HG02885 (cell line): Measurements from ENCODE around the gene USH2A.

Experiments used
- ATAC-seq: cut with Tn5 transposase; IDR thresholded peaks from one replicate; pipeline ENCODE4 v1.9.1; 2021; ENCODE audit warnings: mild to moderate bottlenecking; ENCODE audit not compliant: unreplicated experiment, poor library complexity

Gene USH2A, protein sequence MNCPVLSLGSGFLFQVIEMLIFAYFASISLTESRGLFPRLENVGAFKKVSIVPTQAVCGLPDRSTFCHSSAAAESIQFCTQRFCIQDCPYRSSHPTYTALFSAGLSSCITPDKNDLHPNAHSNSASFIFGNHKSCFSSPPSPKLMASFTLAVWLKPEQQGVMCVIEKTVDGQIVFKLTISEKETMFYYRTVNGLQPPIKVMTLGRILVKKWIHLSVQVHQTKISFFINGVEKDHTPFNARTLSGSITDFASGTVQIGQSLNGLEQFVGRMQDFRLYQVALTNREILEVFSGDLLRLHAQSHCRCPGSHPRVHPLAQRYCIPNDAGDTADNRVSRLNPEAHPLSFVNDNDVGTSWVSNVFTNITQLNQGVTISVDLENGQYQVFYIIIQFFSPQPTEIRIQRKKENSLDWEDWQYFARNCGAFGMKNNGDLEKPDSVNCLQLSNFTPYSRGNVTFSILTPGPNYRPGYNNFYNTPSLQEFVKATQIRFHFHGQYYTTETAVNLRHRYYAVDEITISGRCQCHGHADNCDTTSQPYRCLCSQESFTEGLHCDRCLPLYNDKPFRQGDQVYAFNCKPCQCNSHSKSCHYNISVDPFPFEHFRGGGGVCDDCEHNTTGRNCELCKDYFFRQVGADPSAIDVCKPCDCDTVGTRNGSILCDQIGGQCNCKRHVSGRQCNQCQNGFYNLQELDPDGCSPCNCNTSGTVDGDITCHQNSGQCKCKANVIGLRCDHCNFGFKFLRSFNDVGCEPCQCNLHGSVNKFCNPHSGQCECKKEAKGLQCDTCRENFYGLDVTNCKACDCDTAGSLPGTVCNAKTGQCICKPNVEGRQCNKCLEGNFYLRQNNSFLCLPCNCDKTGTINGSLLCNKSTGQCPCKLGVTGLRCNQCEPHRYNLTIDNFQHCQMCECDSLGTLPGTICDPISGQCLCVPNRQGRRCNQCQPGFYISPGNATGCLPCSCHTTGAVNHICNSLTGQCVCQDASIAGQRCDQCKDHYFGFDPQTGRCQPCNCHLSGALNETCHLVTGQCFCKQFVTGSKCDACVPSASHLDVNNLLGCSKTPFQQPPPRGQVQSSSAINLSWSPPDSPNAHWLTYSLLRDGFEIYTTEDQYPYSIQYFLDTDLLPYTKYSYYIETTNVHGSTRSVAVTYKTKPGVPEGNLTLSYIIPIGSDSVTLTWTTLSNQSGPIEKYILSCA (N-terminal part only)

DNA sequence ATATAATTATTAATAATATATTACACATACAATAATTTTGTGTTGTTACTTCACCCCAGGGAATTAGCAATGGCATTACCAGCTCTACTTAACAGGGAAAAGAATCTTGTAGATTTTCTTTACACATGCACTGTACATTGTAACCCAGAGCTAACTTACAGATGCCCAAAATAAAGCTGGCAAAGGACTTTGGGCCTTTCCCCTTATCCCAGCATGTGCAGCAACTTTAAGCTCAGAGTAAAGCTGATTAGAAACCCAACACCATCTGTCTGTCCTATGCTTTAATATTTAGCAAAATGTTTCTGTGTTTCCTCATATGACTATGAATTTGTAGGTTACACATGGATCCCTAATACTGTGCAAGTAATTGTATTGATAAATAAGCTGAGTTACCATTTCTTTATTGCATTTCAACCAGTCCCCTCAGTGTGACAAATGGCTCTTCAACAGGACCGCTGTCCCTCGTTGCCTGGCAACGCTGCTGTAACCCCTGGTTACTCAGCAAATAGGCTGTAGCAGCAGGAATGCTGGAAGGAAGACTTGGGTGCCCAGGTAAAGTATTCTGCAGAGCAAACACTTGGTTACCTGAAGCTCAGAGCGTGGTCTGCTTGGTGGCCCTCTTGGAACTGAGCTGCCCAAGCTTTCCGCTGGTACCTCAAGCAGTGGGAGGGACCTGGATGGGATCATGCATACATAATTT, at the start of gene USH2A:
Gene USH2A (minus strand): TSS at position 628 of the 700 bp plus-strand sequence. CDS start 1,112 bp downstream, outside the sequence.
- no peak for ATAC-seq

DNA sequence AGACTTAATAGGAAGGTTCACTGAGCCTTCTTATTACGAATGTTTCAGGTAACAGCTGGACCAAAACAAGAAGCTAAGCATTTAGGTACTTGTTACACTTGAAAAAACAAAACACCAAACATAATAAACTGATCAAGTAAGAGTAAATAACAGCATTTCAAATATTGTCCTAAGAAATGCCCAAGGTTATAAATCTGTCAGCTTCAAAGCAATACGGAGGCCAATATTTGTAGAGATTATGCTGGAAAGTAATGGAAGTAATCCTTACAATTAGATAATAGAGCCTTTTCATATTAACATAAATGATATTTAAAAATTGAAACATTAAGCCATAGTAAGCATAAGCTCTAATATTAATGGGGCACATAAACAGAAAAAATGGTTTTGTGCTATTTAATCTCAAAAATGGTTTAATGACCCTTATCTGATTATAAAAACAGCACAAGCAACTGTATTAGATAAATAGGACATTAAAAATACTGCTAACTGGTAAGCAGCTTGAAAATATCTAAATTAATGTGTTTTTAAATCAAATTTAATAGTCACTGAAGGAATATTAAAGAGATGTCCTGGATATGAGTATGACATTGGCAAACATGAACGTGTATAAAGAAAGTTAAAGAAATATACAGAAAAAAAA, 43.0 kb upstream of the USH2A start:
- no peak for ATAC-seq

DNA sequence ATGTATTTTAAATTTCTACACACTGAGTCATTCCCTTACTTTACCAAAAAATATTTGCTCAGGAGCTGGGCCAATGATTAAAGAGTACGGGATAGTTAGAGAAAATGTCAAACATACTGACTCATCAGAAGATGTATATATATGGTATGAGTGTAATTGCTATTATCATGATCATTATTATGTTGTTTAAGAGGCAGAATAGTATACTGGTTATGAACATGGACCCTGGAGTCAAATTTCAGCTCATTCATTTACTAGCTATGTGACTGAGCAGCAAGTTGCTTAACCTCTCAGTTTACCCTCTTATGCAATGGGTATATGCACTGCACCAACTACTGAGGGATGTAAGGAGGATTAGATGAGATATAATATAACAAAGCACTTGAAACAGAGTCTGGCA, 41.2 kb upstream of the USH2A start:
- ATAC-seq = no peak

DNA sequence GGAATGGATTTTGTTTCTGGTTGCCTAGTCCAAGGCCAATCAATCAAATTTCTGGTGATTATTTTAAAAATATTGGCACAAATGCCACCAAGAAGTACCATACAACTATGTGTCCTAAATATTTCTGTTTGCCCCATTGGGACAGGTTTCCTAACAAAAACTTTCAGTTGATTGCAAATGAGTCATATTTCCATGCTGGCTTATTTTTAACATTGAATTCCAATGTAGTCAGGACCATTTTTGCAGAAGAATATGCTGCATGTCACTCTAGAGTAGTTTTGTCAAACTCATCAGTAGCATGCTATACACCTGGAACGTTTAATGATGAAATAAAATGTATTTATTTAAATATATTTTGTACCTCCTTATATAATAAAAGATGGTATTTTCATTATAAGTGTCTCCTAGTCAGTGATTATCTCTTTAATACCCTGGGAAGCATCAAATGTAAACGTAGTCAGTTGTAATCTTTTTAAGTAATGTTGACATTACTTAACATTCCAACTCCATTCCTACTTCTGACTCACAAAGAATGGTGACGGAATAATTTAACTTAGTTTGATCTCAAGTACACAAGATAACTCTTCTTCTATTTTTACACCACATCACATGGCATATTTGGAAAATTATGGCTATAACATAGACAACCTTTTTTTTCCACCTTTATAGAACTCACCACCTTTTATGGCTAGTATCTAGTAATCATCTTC, 39.0 kb upstream of the USH2A start:
- no peak for ATAC-seq

DNA sequence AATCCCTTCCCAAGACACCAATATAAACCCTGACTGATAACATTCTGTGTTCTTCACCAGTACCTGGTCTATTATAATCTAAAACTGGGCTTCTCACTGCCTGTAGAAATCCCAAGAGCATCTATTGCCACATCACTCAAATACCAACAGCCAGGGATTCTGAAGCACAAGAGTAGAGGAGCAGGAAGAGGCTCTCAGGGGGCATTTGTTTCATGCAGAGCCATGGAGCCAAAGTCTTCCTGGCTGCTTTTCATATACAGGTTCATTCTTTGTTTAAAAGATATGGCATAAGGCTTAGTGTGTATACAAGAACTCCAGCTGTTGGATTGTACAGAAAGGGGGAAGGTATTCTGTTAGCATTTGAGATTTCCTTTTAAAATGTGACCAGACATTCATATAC, 38.2 kb upstream of the USH2A start:
- ATAC-seq = no peak

DNA sequence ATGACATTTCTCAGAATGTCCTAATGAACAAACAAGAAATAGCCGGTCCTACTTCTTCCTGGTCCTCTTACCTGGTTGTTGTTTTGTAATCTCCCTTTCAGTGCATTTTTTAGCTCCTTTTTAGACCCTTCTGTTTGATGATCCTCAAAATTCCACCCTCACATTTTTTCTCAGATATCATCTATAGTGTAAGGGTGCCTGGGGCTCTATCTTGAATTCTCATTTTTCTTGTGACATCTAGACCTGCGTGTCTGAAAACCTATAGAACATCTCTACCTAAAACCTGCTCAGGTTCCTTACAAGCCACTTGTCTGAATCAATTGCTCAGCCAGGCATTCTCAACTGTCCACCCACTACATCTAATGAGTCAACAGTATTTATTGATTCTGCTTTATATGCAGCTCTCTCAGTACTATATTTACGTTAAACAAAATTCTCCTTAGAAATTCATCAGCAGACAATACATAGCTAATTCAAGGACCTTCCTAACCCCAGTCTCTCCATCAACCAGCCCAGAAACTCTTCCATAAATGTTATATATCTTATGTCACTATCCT, 36.5 kb upstream of the USH2A start:
- no peak for ATAC-seq

DNA sequence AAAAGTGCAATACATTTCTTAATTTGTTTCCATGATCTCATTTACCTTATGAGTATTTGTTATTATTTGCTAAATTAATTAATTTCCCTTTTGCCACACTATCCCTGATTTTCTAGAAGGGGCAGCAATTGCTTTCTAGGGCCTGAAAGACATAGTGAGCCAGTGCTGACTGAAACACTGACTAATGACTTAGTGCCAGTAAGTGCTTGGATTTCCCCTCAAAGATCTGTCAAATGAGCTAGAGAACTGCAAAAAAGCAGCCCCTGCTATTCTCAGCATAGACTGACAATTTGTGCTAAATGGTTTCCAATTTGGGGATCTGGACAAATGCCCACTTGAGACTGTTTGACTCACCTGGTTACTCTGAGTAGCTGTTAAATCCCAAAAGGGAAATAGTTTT, 35.6 kb upstream of the USH2A start:
- no peak for ATAC-seq

DNA sequence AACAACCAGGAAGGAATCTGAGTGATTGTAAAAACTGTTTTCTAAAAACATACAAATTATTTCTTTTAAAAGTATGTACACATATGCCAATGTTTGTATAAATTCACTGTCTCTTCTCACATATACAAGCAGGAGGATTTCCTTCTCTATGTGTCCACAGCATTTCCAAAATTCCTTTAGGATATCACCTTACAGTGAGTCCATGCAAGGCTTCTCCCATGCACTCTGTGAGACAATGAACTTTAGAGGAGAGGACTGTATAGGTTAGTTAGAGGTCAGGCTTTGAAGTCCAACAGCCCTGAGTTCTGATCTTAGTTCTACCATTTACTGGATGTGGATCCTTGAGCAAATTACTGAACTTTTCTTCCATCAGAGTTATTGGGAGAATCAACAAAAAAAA, 34.1 kb upstream of the USH2A start:
- no peak for ATAC-seq

DNA sequence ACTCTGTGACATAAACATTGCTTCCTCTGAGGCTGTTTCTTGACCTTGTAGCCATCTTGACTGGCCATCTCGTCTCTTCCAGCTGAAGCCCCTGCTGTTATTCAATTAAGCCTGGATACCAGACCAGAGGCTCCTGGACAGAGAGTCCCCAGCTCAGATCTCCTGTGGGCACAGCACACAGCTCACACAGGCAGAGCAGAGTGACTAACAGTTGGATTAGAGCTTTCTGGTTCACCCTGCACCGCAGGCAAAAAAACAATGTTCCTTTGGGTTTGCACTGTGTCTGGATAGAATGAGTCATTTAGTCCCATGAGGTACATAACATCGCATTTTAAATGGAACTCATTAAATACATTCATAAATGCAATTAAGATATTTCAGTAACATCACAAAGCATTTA, 33.4 kb upstream of the USH2A start:
- ATAC-seq = no peak

DNA sequence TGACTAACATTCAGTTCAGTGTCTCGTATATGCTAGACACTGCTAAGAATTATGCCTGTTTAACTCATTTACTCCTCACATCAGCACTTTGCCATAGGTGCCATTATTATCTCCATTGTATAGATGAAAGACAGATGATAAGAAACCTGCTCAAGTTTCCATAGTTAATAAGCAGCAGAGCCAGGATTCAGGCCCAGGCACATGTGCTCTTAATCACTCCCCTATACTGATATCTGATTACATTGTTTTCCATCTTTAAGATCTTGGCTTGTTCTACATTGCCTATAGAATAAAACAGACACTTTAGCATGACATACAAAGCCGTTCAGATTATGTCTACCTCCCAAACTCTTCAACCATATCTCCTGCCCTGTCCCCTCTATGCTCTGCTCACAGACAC, 30.5 kb upstream of the USH2A start:
- no peak for ATAC-seq

DNA sequence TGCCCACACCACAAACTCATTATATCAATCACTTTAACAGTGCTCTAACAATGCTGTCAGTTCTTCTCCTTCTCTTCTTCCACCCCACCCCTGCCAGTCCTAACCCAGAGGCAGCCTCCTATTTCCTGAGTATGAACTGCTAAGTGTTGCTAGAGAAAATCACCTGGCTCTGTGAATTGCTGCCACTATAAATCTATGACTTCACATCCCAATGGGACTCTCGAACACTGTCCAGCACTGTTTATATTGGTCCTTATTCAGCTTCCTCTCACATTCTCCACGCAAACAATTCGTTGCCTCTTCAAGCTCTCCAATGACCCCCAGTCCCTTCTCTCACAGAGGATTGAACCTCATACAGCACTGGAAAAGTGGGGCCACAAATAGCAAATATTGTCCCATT, 27.0 kb upstream of the USH2A start:
- ATAC-seq = no peak

DNA sequence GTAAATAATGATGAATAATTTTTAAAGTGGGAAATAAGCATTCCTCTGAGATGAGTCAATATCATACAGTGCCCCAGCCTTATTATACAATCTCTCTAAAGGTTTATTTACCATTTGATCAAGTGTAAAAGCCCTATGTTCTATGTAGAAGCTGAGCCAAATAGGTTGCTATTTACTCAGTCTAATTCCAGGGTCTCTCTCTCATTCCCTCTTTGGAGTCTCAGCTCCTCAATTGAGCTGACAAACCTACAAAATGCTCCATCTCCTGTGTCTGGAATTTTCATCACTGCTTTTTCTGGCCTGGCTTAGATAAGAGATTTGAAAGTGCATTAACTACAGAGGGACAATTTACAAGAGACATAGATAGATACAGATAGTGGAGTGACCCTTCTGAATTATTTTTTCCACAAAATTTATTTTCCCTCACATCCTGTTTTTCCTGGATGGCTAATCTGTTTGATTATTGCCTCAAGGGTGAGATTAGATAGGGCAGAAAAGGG, 24.8 kb upstream of the USH2A start:
- ATAC-seq = no peak

DNA sequence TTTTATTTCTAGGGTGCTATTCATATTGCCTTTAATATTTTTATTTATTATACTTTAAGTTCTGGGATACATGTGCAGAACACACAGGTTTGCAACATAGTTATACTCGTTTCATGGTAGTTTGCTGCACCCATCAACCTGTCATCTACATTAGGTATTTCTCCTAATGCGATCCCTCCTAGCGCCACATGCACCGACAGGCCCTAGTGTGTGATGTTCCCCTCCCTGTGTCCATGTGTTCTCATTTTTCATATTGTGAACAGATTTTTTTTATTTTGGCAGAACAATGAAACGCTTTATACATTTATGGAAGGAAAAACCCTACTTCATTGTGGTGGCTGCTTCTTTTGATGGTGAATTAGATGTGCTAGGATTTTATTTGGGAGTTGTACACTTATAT, 14.4 kb upstream of the USH2A start:
- ATAC-seq = no peak

DNA sequence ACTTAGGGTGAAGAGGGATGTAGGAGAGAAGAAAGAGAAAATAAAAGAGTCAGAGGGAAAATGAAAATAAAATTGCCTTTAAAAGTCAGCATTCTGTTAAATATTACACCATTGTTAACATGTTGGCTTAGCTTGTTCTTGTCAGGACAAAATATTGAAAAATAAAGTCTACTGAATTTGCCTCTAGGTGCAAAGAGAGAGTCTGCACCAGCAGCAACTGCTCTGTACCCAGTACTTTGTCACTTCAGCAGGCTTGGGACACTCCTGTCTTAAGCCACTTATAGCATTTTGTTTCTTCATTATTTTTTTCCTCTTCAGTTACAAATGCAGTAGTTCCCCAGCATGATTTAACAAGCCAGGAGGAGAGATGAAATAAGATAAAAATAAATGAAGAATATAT, 11.0 kb upstream of the USH2A start:
- no peak for ATAC-seq

DNA sequence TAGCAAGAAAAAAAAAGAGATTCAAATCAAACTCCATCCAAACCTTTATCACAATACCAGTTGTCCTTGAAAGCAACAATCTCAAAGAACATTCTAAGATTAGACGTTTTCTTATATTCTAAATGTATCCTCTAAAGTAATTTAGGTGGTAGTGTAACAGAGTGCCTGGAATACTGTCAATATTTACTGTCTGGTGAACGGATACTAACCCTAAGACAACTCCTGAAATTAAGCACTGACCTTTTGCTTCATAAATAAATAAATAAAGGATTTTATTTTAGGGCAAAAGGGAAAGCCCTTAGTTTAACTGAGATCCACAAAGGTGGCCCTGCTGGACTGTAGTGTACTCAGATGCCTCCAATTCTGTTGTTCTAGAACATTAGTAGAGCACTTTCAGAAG, 9.9 kb upstream of the USH2A start:
- ATAC-seq = no peak

DNA sequence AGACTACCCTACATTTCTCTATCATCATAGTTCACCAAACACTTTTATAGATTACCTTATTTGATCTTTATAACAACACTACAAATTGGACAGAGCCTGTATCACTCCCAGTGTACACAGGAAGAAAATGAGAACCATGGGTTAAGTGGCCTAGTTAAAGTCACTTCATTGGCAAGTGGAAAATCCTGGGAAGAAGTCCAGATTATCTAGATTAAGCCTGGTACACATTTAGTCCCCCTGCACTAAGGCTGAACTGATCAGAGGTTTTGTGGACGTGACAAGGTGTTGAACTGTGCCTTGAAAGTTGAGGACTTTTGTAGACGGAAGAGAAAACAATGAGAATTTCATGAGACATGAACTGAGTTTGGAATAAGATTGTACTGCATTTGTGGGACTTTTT, 7.5 kb upstream of the USH2A start:
- no peak for ATAC-seq

DNA sequence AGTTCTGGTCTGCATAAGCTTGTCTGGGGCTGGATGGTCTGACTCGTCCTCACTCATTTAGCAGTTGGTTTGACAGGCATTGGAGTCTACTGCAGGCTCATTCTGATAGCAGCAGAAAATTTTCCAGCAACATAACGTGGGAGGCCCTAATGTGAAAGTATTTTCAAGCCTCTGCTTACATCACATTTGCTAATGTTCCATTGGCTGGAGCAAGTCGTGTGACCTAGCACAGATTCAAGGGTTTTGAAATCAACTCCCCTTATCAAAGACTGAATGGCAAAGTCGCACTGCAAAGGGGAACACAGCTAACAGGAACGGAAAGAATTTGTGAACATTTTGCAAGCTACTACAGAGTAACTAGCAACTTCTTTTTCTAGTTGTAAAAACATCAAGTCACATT, 2.3 kb upstream of the USH2A start:
- ATAC-seq = no peak

DNA sequence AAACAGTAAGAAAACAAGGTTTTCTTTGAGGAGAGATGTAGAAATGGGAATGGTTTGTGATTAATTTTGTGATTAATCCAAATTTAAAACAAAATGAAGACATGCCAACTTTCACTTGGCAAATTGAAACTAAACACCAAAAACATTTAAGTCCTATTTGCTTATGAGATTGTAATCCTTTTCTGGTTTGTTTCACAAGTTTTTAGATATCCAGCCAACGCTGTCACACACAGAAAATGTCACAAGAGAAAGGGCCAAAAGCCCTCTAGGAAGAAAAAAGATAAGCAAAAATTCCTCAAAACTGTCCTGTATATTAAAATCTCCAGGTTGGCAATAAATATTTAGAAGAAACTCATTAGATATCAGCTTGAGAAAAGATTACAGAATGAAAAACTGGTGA, 2.5 kb downstream of the USH2A start:
- no peak for ATAC-seq

DNA sequence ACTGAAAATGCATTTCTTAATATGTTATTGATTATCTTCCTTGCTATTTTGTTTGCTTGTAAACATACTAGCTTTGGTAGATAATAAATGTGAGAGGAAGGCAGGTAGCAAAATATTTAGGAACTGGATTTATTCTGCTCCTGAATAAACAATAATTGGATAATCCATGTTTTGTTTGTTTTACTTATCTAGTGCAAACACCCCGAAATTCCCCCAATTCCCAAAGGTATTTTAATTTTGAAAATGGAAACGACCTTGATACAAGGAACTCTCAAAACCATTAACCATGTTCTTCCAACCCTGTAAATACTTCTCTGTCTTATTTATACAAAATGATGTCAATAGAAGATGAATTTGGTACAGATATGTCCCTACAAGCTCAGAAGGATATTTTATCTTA, 3.0 kb downstream of the USH2A start:
- no peak for ATAC-seq
